GM19240 (cell line): ENCODE measurements around the gene SLC12A4.
"Not testable (repeated sequence)": the region's sequence is repeated elsewhere in the genome, so short reads cannot be mapped to it uniquely, and the experiment has no call there.

Experiments
- DNase-seq: peaks from one replicate; pipeline ENCODE4 v3.0.0; 2011; ENCODE audit warnings: low spot score; ENCODE audit not compliant: insufficient read length

The SLC12A4 gene

DNA sequence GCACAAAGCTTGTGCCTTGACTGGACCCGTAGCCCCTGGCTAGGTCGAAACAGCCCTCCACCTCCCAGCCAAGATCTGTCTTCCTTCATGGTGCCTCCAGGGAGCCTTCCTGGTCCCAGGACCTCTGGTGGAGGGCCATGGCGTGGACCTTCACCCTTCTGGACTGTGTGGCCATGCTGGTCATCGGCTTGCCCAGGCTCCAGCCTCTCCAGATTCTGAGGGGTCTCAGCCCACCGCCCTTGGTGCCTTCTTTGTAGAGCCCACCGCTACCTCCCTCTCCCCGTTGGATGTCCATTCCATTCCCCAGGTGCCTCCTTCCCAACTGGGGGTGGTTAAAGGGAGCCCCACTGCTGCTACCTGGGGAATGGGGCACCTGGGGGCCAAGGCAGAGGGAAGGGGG, 40.3 kb downstream of the SLC12A4 start:
- DNase-seq = no peak

DNA sequence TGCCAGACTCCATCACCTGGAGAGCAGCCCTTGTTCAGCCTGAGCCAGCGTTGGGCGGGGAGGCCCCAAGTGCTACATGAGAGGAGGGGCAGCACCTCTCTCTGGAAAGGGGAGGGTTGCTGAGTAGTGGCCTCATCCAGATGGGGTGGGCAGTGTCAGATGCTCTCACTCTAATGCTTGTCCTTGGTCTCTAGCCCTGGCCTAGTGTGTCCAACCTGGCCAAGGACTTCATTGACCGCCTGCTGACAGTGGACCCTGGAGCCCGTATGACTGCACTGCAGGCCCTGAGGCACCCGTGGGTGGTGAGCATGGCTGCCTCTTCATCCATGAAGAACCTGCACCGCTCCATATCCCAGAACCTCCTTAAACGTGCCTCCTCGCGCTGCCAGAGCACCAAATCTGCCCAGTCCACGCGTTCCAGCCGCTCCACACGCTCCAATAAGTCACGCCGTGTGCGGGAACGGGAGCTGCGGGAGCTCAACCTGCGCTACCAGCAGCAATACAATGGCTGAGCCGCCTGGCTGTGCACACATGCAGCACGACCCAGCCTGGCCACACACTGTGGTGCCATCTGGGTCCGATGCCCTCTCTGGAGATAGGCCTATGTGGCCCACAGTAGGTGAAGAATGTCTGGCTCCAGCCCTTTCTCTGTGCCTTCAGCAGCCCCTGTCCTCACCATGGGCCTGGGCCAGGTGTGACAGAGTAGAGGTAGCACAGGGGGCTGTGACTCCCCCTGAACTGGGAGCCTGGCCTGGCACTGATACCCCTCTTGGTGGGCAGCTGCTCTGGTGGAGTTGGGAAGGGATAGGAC, 41.1 kb downstream of the SLC12A4 start:
- no peak for DNase-seq

DNA sequence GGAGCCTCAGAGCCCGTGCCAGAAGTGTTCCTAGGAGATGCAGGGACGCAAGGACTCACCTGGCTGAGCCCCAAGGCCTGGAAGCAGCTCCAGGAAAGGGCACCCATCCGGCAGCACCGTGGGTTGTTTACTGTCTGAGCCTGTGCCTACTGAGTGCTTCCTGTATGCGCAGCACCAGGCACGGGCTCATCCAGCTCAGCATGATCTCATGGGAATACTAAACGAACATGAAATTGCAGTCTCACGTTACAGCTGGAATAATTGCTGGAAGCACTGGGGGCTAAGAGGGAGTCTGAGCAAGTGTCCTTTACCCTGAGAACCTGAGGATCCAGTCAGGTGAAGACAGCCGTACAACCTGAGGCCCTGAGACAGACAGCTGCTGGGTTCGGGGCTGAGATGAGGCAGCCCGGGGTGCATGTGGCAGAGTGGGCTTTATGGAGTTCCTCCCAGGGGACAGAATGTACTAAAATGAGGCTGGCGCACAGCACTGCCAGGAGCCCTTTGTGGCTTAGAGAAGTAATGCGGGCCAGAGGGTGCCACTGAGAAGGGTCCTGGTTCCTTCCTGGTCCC, 42.2 kb downstream of the SLC12A4 start:
- DNase-seq = no peak

DNA sequence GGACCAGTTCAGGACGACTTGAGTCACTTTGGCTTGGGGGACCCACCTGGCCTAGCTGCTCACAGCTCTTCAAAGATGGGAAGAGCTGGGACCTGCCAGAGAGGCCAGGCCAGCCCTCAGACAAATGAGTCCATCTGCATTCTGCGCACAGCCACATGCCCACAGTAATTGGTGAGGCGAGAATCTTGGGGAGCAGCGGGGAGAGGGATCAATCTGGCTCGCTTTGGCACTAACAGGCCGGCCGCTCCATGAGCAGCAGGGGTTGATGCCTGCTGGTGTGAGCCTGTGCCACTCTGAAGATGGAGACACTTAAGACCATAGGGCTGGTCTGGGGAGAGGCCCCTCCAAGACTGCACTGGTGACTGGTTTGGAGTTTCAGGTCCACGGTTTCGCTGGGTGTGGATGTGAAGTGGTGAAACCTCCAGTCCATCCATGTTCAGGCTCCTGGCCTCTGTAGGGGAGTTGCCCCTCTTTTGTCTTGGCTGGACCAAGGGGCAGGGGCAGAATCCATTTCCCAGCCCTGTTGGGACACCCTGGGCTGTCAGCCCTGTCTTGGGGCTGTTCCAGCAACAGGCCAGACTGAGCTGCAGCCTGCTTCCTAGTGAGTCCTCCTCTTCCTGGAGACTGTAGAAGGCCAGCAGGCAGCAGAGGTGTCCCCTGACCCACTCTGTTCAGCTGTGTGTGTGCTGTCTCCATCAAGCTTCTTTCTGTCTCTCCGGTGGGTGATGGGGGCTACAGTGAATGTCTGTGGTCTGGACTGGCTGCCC, 44.1 kb downstream of the SLC12A4 start:
- no peak for DNase-seq

DNA sequence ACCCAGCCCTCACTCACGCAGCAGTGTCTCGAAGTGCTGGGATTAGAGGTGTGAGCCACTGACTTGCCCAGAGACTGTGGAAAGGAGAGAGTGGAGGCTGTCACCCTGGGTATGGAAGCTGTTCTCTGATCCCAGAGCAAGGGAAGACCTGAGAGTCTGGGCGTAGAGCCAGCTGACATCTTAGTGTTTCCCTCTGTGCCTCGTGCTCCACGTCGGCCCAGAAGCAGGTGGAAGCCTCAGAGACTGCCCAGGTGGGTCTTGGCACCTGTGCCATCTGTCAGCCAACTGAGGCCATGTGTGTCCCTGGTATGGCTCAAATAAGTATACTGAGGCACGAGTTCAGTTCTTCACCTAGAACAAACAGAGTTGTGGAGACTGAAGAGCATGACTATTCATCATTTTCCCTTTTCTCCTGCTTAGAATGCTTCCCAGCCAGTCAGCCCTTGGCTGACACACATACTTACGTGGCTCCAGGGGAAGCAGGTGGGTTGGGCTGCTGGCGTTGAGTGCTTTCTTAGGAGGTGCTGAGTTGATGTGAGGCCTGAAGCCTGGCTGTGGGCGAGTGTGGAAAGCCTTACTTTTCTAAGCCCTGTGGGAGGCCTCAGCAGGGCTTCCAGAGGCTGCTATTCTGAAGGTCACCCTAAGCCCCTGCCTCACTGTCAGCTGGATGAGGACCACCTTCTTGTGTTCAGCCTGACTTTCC, 44.9 kb downstream of the SLC12A4 start:
- no peak for DNase-seq

DNA sequence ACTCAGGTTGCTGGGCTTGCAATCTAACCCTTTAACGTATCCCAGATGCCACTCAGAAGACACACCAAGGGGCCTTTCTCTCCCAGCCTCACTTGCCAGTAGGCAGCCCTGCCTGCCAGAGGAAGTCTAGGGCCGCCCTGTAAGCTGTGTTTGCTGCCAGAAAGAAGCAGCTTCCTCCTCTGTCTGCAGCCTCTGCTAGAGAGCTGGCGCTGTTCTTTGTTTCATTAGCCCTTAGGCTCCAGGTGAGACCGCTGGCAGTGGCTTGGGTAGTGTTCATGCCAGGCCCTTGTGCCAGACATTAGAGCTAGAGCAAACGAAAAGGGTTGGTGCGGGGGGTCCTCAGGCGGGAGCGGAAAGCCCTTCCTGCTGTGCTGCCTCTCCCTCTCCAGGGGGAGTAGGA, 45.7 kb downstream of the SLC12A4 start:
- DNase-seq = no peak

DNA sequence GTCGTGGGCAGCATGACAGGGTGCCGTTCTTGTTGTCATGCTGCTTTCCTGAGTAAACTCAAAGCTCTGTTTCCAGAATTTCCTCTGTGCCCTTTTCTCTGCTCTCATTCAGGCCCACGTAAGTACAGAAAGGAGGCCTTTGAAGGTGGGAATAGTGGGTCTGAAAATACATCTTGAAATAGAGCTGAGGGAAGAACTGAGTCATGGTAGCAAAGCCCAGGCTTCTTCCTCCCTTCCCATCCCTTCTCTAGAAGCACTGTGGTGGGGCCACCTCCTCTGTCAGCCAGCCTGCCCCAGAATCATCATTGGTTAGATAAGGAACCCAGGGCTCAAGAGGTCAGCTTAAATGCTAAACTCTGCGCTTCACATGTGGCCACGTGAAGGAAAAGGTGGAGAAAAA, 46.2 kb downstream of the SLC12A4 start:
- DNase-seq = no peak

DNA sequence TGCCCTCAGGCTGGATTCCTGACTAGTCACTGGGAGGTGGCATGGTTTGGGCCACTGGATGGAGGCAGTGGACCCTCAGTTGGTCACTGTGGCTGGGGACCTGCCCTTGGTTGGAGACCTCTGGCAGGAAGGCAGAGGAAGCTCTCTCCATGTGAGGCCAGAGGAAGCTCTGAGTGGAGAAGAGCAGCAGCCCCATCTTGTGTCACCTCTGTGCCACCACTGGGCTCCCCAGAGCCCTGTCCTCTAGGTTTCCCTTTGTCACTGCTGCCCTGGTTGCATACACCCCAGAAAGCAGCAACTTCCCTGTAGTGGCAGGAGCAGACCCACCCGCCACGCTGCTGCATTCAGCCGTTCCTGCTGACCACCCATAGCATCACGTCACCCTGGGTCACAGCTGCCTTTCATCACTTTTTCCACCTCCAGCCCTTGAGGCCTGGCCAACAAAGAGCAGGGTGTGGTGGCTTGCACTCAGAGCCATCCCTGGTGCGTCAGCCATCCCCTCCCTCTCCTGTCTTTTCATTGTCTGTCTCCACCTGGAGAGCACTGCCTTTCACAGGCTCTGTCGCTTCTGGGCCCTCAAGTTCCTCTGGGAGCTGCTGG, 48.7 kb downstream of the SLC12A4 start:
- DNase-seq = no peak

DNA sequence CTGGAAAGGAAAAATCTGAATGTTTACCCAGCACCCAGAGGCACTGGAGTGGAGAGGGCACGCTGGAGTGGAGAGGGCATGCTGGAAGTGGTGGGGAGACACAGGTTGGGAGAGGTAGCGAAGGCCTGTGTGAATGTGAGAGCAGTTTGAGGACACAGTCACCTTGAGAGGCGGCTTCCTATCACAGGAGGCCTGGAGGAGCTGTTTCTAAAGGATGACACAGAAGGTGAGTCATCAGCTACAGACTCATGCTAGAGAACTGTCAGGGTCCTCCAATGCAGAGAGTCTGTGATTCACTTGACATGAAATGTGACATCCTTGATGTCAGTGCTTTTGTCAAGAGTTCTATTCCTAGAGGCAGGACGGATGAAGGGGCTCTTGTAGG, 50.6 kb downstream of the SLC12A4 start:
- DNase-seq = no peak

DNA sequence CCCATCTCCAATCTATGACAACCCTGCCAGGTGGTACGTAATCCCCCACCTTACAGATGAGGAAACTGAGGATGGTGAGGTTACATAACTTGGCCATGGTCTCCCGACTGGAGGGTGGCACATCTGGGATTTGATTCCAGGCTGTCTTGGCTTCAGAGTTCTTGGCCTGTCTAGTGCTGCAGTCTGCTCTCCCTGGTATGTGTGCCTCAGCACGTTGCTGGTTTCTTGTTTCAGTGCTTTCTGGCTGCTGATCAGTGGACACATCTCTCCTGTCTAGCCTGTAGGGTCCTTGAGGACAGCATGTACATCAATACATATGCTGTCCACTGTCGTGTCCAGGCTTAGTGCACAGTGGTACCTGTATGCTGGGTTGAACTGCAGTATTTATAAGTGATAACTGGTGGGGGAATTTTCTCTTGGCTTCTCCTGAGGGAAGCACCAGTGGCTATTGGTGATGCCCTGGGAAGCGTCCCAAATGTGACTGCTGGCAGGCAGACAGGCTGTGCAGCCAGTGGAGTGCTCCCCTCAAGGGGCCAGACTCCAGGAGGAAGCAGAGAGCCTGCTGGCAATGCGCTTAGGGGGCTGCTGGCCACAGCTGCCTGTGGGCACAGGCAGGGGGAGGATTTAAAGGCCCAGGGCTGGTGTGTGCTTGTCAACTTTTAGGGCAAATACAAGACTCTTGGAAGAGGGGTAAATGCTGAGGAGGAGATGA, 51.1 kb downstream of the SLC12A4 start:
- no peak for DNase-seq

DNA sequence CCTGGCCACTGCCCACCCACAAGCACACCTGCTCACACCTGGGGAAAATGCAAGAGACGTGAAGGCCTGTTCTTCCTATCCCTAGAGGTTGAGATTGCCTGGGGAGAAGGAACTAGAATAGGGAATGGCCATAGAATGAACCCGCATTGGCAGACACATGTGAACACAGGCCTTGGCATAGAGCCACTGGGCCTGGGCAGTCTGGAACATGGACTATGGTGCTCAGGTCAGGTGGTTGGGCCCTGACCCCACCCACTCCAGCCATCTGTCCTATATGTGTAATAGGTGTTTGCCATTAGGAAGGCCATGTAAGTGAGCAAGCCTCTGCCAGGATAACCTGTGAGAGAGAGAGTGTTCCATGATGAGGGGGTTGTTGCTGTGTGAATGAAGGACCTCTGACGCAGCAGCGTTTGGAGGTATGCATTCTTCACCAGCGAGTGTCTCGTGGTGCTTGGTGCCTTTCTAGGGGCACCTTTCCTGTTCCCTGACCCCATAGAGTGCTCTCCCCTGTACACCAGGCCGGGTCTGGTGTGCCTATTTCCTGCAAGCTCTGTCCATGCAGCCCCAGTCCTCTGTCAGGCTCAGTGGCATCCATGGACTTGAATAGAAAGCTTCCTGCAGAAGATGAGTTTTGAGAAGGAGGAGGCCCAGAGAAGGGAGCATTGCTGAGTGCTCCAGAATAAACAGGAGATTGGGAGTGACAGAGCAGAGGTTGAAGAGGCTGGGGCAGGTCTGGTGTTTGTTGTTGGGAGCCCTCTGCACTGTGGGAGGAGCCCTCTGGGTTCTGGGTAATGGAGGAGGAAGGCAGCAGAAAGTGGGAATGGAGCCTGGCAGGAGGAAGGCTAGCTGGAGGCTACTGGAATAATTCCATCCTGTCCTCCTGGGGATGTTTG, 52.4 kb downstream of the SLC12A4 start:
- no peak for DNase-seq

DNA sequence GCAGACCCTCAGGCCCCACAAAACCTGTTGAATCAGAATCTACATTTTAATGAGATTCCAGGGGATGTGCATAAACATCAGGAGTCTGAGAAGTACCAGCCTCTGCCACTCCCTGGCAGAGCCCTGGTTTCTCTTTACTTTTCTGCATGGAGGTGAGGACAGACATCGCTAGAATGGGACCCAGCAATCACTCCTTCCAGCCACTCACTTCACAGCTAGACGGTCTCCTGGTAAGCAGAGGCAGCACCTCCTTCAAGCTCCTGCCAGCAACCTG, 53.0 kb downstream of the SLC12A4 start:
- DNase-seq = not testable (repeated sequence)

DNA sequence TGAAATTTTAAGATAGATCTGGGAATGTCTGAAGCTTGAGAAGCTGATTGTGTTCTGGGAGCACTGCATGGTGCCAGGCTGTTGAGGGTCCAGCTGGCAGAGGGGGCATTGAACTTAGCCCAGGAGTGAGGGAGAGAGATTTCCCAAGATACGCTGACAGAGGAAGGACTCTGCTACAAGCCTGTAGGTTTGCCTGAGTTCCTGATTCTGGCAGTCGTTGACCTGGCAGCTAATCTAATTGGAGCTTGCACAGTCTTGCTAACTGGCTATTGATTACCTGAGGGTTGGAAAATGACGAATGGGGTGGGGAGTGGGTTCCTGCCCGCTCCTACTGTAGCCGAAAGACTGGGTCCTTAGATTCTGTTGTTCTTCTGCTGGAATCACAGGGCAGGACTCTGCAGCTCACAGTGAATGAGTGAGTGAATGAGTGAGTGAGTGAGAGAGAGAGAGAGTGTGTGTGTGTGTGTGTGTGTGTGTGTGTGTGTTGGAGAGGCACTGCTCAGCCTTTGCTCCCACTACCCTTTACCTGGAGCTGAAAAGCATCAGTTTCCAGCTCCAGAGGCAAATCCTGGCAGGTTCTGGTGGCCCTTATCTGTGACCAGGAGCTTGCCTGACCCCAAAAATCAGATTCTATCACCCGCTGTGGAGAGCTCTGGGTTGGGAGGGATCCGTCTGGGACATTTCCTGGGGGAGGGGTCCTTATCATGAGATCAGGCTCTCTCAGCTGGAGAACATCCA, 53.5 kb downstream of the SLC12A4 start:
- DNase-seq = no peak

DNA sequence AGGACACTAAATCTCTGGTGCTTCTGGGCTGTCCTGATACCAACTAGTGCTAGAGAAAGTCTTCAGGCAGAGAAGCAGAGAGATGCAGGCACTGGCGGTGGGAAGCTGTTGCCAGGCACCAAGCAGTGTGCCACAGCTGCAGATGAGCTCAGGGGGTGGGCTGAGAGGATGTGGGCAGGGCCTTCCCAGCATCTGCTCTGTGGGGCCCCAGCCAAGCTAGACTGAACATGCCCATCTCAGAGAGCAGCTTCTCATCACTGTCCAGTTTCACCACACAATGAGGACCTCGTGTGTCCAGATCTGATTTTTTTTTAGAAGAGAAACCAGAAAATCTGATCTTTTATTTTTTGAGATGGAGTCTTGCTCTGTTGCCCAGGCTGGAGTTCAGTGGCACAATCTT, 58.3 kb downstream of the SLC12A4 start:
- no peak for DNase-seq

DNA sequence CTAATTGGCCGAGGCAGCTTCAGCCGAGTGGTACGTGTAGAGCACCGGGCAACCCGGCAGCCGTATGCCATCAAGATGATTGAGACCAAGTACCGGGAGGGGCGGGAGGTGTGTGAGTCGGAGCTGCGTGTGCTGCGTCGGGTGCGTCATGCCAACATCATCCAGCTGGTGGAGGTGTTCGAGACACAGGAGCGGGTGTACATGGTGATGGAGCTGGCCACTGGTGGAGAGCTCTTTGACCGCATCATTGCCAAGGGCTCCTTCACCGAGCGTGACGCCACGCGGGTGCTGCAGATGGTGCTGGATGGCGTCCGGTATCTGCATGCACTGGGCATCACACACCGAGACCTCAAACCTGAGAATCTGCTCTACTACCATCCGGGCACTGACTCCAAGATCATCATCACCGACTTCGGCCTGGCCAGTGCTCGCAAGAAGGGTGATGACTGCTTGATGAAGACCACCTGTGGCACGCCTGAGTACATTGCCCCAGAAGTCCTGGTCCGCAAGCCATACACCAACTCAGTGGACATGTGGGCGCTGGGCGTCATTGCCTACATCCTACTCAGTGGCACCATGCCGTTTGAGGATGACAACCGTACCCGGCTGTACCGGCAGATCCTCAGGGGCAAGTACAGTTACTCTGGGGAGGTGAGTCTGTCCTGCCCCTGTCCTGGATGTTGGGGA, 59.2 kb downstream of the SLC12A4 start:
- no peak for DNase-seq

DNA sequence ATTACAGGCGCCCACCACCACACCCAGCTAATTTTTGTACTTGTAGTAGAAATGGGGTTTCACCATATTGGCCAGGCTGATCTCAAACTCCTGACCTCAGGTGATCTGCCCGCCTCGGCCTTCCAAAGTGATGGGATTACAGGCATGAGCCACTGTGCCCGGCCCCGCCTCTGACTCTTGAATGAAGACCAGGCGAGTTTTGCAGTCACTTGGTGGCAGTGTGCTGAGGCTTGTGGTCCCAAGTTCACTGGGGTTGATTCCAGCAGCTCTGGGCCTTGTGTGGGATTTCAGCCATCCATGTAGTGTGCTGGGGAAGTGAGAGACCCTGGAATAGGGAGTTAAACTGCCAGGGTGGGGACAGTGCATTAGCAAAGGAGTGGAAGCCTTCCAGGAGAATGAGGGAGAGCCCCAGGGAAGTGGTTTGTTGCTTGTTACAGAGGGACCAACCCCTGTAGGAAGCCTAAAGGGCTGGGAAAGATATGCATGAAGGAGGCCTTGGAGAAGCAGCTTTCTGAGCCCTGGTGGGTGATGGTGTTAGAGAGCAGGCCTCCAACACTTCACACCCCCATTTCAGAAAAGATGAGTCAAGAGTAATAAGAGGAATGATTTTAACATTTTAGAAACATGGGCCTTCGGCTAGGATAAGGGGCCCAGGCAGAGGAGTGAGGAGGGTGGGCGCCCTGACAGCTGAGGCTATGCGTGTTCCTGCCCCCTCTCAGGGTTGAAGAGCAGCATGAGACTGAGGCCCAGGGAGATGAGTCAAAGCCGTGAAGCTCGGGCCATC, 60.8 kb downstream of the SLC12A4 start:
- DNase-seq = no peak

DNA sequence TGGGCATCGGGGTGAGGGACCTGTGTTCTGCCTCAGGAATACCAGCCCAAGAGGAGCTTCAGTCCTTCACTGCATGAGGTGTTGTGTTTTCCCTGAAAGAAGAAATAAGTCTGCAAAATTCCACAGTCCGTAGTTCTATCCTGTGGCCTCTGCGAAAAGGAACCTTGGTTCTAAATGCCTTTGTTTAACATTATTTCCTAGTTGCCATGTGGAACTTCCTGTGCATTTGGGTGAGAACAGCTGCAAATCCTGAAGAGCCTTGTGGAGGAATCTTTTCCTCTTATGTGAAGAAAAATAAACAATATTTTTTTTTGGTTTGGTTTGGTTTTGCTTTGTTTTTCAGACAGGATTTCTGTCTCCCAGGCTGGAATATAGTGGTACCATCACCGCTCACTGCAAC, 65.6 kb downstream of the SLC12A4 start:
- DNase-seq = no peak

DNA sequence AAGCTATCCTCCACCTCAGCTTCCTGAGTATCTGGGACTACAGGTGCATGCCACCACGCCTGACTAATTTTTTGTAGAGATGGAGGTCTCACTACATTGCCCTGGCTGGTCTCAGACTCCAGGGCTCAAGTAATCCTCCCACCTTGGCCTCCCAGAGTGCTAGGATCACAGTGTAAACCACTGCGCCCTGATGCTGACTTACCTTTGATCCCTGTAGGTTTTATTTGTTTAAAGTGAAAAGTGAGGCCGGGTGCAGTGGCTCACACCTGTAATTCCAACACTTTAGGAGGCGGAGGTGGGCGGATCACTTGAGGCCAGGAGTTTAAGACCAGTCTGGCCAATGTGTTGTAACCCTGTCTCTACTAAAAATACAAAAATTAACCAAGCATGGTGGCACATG, 66.7 kb downstream of the SLC12A4 start:
- DNase-seq = no peak
